Gastroesophageal sphincter (tissue), 4 donors: Measurements from ENCODE around the gene USP20. TPM values are rescaled to one million over a fixed set of nuclear protein-coding genes. Genes with fewer than 3 reads are reported as not detected.

ENCODE experiments used
- ATAC-seq: fragments of 150-250 bp; one replicate; pipeline ENCODE4 v1.9.1; 2016; ENCODE audit warnings: mild to moderate bottlenecking, moderate library complexity
- H3K27ac ChIP-seq, 4 donors: fragments of 200-600 bp; sonication (generic) in 3 of 4; 1 replicate in 3 of 4; 2 replicates in 1 of 4; pipeline ENCODE4 v1.5.1; 2016 to 2019
- H3K27me3 ChIP-seq: fragments of 200-600 bp; sonication (generic); one replicate; pipeline ENCODE4 v1.5.1; 2019
- H3K36me3 ChIP-seq, 2 donors: fragments of 200-600 bp; sonication (generic); one replicate each; pipeline ENCODE4 v1.5.1; 2019; ENCODE audit warnings: control low read depth in 1 of 2
- H3K4me1 ChIP-seq, 3 donors: fragments of 200-600 bp; sonication (generic); 1 replicate in 2 of 3; 2 replicates in 1 of 3; pipeline ENCODE4 v1.5.1; 2016 to 2019; ENCODE audit warnings: control low read depth in 2 of 3
- H3K4me3 ChIP-seq, 2 donors: fragments of 200-600 bp; sonication (generic); one replicate each; pipeline ENCODE4 v1.5.1; 2019; ENCODE audit warnings: mild to moderate bottlenecking in 1 of 2, moderate library complexity in 1 of 2
- H3K9me3 ChIP-seq, 3 donors: fragments of 200-600 bp; sonication (generic); one replicate each; pipeline ENCODE4 v1.5.1; 2017 to 2019; ENCODE audit warnings: control low read depth in 2 of 3
- EP300 ChIP-seq: sonication (generic); formaldehyde crosslinking; IDR thresholded peaks from one replicate; pipeline ENCODE4 v1.6.1; 2017; ENCODE audit warnings: antibody characterized with exemption, mild to moderate bottlenecking
- POLR2A ChIP-seq, 2 donors: fragments of 450-650 bp; IDR thresholded peaks; one replicate each; pipeline ENCODE4 v1.6.1; 2017; ENCODE audit warnings: antibody characterized with exemption in 2 of 2, mild to moderate bottlenecking in 2 of 2, moderate library complexity in 1 of 2
- POLR2AphosphoS5 ChIP-seq: sonication (generic); formaldehyde crosslinking; IDR thresholded peaks from one replicate; pipeline ENCODE4 v1.6.1; 2017; ENCODE audit warnings: antibody characterized with exemption
- WGBS, 2 donors: methylation state at CpG; one replicate each; pipeline ENCODE4 v1.1.5; 2018; ENCODE audit warnings: low coverage in 1 of 2; 5-methylcytosine and 5-hydroxymethylcytosine counted together
- total RNA-seq, 4 donors: library from RNA; depleted of rRNA; stranded (reverse); fragments of >200 nt; gene quantifications; one replicate each; pipeline ENCODE4 v1.1.0, GENCODE V29; 2016
- TF ChIP-seq, protein P1 (sequence below), 4 experiments: fragments of 200-600 bp in 2 of 4; fragments of 450-650 bp in 2 of 4; sonication (generic) in 1 of 4; IDR thresholded peaks; one replicate each; pipeline ENCODE4 v1.5.1; 2017 to 2019; ENCODE audit warnings: antibody characterized with exemption in 4 of 4, mild to moderate bottlenecking in 2 of 4, moderate library complexity in 2 of 4

Gene USP20
- total RNA-seq, 4 donors from 2014 or later: 25.9 to 56.8 (median 33.4) TPM

- no peak overlapping the region for H3K27ac ChIP-seq
- H3K4me1 ChIP-seq: peaks cover 0 to 6% (median 4%) of the 10 kb centered on the region in 3 donors
- TF ChIP-seq POLR2A (IDR thresholded peaks at IDR 0.05) (no peak), POLR2AphosphoS5 (no peak), EP300 (no peak)
- TF ChIP-seq, protein P1, sequence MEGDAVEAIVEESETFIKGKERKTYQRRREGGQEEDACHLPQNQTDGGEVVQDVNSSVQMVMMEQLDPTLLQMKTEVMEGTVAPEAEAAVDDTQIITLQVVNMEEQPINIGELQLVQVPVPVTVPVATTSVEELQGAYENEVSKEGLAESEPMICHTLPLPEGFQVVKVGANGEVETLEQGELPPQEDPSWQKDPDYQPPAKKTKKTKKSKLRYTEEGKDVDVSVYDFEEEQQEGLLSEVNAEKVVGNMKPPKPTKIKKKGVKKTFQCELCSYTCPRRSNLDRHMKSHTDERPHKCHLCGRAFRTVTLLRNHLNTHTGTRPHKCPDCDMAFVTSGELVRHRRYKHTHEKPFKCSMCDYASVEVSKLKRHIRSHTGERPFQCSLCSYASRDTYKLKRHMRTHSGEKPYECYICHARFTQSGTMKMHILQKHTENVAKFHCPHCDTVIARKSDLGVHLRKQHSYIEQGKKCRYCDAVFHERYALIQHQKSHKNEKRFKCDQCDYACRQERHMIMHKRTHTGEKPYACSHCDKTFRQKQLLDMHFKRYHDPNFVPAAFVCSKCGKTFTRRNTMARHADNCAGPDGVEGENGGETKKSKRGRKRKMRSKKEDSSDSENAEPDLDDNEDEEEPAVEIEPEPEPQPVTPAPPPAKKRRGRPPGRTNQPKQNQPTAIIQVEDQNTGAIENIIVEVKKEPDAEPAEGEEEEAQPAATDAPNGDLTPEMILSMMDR (IDR thresholded peaks at IDR 0.05): no peak
- H3K4me3 ChIP-seq: no peak overlapping the region
- ATAC-seq: no peak
- 23 to 36% methylated on average over 5 to 6 of the region's 6 CpGs for WGBS, 2 donors
- no peaks in the 10 kb centered on the region for H3K9me3 ChIP-seq
- H3K27me3 ChIP-seq: peaks cover 14% of the 10 kb centered on the region
- no peaks in the 10 kb centered on the region for H3K36me3 ChIP-seq
Observed at GRCh38 chr9:129798973-129799372, 36.3 kb upstream of the USP20 start.

DNA sequence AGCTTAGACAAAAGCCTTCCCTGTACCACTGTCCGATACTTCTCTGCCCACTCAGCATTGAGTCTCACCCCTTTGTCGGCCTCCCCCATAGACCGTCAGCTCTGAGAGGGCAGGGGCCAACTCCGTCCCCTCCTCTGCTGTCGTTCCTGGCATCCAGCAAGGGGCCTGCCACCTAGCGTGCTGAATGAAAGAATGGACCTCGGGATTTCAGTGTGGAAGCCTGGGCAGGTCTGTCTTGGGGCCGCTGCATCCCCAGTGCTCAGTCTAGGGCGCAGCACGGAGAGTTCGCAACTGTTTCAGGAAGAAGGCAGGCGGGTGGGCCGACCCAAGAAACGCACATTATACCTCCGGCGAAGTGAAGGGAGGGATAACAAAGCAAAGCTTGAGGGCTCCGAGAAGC, 33.8 kb upstream of the USP20 start:
- no peaks in the 10 kb centered on the region for H3K9me3 ChIP-seq
- no peak overlapping the region for H3K4me3 ChIP-seq
- peaks cover 0 to 12% (median 8%) of the 10 kb centered on the region in 3 donors for H3K4me1 ChIP-seq
- H3K36me3 ChIP-seq: peaks cover 0 to 20% of the 10 kb centered on the region in 2 donors
- TF ChIP-seq POLR2A (IDR thresholded peaks at IDR 0.05) (no peak), EP300 (no peak), POLR2AphosphoS5 (no peak)
- TF ChIP-seq, protein P1 (IDR thresholded peaks at IDR 0.05): no peak
- ATAC-seq: no peak
- H3K27ac ChIP-seq: no peak overlapping the region
- H3K27me3 ChIP-seq: no peaks in the 10 kb centered on the region
- WGBS, 2 donors: 72 to 100% methylated on average over 2 to 11 of the region's 17 CpGs

GRCh38 chr9:129802833-129803675, 32.2 kb upstream of the USP20 start, which contains the start of gene TOR1B:
Gene TOR1B (plus strand): TSS chr9:129803184. CDS start chr9:129803213, 29 bp downstream.
- TF ChIP-seq POLR2A (IDR thresholded peaks at IDR 0.05) (peak; percentile 77 to 86), EP300 (no peak), POLR2AphosphoS5 (peak; percentile 88)
- TF ChIP-seq, protein P1 (IDR thresholded peaks at IDR 0.05): peak in 1 of 4 experiments; percentile 22

DNA sequence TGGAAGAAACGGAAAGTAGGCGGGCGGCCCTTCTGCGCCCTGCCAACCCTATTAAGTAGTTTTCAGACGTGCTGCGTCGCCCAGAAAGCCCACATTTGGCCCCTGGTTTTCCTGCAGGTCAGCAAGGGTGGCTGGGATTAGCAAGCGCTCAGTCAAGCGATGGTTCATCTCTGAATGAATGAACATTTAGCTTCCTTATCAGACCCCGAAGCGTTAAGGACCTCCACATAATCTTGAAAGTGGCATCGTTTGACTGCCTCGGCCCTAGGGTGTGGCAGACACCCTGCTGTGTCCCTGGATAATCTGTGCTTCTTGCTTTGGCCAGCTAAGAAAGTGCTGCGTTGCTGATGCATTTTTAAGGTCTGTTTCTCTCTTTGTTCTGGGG, 31.6 kb upstream of the USP20 start:
- Histone ChIP-seq H3K4me3 (peak overlapping the region; percentile 62 to 96), H3K27ac (peak overlapping the region; percentile 41 to 95 (median 94))
- 0% methylated on average over 6 to 12 of the region's 14 CpGs for WGBS, 2 donors

More at GRCh38 chr9:129802833-129803675, 32.2 kb upstream of the USP20 start, which contains the start of gene TOR1B:
- Histone ChIP-seq H3K36me3 (peaks cover 0 to 34% of the 10 kb centered on the region in 2 donors), H3K9me3 (no peaks in the 10 kb centered on the region), H3K27me3 (no peaks in the 10 kb centered on the region), H3K4me1 (peaks cover 0 to 12% (median 8%) of the 10 kb centered on the region in 3 donors), H3K27ac (peak within 1 kb of the TSS; percentile 41 to 95 (median 94)), H3K4me3 (peak within 1 kb of the TSS; percentile 62 to 96)
- peak; percentile 99 for ATAC-seq
- 0% methylated on average over 1 to 10 of the region's 93 CpGs for WGBS, 2 donors

More for the DNA sequence above, 31.6 kb upstream of the USP20 start:
- Histone ChIP-seq H3K36me3 (peaks cover 0 to 36% of the 10 kb centered on the region in 2 donors), H3K4me1 (peaks cover 0 to 12% (median 8%) of the 10 kb centered on the region in 3 donors), H3K9me3 (no peaks in the 10 kb centered on the region), H3K27me3 (no peaks in the 10 kb centered on the region)
- ATAC-seq: no peak
- TF ChIP-seq POLR2AphosphoS5 (no peak), EP300 (no peak), POLR2A (IDR thresholded peaks at IDR 0.05) (no peak)
- TF ChIP-seq, protein P1 (IDR thresholded peaks at IDR 0.05): no peak
